K562 (cell line): Measurements from ENCODE around the gene STK33.

Experiments
- CTCF ChIP-seq, 3 experiments: IDR thresholded peaks in 2 of 3; conservative IDR thresholded peaks in 1 of 3; 2 replicates each; pipeline ENCODE4 v1.5.1; 2011 to 2012; ENCODE audit warnings: low read length in 3 of 3, mild to moderate bottlenecking in 3 of 3, control low read depth in 2 of 3, improper control_type of control experiment in 1 of 3, inconsistent platforms in 1 of 3, low read depth in 1 of 3, mixed read lengths in 1 of 3, moderate library complexity in 1 of 3; ENCODE audit not compliant: insufficient read depth in 2 of 3
- RAD21 ChIP-seq, 2 experiments: fragments of 250-450 bp in 1 of 2; fragments of 450-650 bp in 1 of 2; sonication (Bioruptor Pico) in 1 of 2; formaldehyde crosslinking in 1 of 2; IDR thresholded peaks in 1 of 2; conservative IDR thresholded peaks in 1 of 2; 2 replicates each; pipeline versions ENCODE4 v1.4.0 to v1.8.0; 2020 to 2022; ENCODE audit warnings: mild to moderate bottlenecking in 2 of 2, moderate library complexity in 1 of 2
- SIN3A ChIP-seq, 2 experiments: fragments of 150-350 bp in 1 of 2; IDR thresholded peaks; 2 replicates each; pipeline ENCODE4 v1.6.1; 2011 to 2016; ENCODE audit warnings: borderline replicate concordance in 2 of 2, low read depth in 2 of 2, low read length in 2 of 2, mild to moderate bottlenecking in 2 of 2, moderate library complexity in 2 of 2; ENCODE audit not compliant: control insufficient read depth in 1 of 2
- ZBTB8A ChIP-seq: fragments of 450-650 bp; IDR thresholded peaks from 2 replicates; pipeline ENCODE4 v1.6.1; 2018; ENCODE audit warnings: mild to moderate bottlenecking, moderate library complexity; ENCODE audit not compliant: partially characterized antibody

GRCh38 chr11:8390851-8391612 is 203.0 kb downstream of the STK33 start:
- no peak for TF ChIP-seq RAD21 (CRISPR knock-in tag; conservative IDR thresholded peaks at IDR 0.05 in 1 of 2, IDR thresholded peaks at IDR 0.05 in 1 of 2)
- no peak for TF ChIP-seq SIN3A (IDR thresholded peaks at IDR 0.05; ENCODE audit: borderline replicate concordance in 2 of 2, control insufficient read depth in 1 of 2, low read depth in 2 of 2, low read length in 2 of 2)
- no peak for TF ChIP-seq ZBTB8A
- TF ChIP-seq CTCF (IDR thresholded peaks at IDR 0.05 in 2 of 3, conservative IDR thresholded peaks at IDR 0.05 in 1 of 3; ENCODE audit: insufficient read depth in 2 of 3, low read depth in 1 of 3, low read length in 3 of 3) = no peak
